Activated CD4-positive, alpha-beta T cell treated with anti-CD3 and anti-CD28 coated beads, Interleukin-2, Interleukin-6, amounts not matched to agents 100 ng/mL and 50 ng/mL, durations not matched to agents 16 hours and 8 hours (primary cell): Measurements from ENCODE around the gene EME1.

Experiments used
- DNase-seq: peaks from one replicate; pipeline ENCODE4 v3.0.0-alpha.2; 2020

The EME1 gene

GRCh38 chr17:50364061-50364458 lies 9.0 kb upstream of the EME1 start:
- no peak for DNase-seq

GRCh38 chr17:50364715-50365114 lies 8.3 kb upstream of the EME1 start:
- no peak for DNase-seq

DNA sequence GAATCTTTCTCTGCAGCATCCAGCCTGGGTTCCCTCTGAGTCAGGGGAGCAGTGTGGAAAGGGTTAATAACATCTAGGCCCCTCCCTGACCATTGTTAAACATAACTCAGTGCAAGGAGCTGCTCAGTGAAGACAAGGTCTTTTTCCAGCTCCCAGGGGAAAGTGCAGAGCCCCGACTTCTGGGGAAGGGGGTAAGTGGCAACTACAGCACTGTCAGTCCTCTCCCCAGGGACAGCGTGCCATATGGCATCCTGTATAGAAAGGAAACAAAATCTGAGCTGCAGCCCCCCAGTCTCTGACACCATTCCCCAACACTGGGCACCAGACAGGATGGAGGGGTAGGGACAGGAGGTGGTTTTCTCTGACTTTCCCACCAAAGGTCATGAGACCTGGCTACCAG lies 7.9 kb upstream of the EME1 start:
- no peak for DNase-seq

DNA sequence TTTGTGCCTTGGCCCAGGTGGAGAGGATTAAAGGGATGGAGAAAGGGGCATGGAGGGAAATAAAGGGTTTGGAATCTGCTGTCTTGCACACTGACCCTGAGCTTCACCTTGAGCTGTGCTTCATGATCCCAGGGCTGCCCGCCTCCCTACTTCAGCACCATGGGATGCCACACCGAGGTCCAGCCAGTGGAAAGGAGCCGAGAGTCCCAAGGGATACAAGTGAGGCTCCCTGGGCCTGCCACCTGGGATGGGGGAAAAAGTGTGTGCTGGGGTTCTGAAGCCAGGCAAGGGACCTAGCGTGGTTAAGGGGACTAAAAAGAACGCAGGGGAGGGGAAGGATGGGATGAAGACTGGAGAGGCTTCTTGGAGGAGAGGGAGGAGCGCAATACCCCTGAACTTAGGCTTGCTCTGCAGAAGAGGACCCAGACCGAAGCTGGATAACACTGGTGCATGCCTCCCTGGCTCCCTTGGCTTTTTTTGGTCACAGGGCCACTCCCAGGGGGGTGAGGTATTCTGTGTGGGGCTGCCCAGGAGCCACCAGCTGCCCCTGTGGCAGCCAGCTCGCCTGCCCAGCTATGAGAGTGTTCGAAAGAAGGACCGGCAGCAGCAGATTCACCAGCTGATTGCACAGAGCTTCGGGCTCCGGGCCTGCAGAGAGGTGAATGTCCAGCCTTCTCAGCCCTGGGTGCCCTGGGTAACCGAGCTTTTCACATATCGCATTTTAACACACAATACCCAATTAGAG lies 7.2 kb upstream of the EME1 start:
- DNase-seq, result no peak

DNA sequence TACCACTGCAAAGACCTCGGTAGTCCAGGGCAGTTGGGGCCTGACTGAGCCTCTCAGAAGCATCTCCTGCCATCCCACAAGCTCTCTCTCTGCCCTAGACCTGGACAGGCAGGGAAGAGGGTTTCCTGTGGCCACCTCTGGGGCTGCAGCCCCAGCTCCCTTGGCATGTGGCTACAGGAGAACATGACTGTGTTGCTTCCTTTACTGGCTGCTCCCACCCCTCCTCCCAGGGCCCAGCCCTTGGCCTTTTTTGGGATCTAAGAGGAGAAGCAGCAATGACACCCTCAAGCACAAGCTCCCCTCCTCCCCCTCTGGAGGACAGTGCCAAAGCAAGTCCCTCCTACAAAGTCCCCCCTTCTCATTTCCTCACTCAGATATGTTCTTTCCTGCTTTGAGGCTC lies 5.6 kb upstream of the EME1 start:
- DNase-seq, result no peak

- DNase-seq, result no peak
Measured at GRCh38 chr17:50370052-50370451, 3.0 kb upstream of the EME1 start.

DNA sequence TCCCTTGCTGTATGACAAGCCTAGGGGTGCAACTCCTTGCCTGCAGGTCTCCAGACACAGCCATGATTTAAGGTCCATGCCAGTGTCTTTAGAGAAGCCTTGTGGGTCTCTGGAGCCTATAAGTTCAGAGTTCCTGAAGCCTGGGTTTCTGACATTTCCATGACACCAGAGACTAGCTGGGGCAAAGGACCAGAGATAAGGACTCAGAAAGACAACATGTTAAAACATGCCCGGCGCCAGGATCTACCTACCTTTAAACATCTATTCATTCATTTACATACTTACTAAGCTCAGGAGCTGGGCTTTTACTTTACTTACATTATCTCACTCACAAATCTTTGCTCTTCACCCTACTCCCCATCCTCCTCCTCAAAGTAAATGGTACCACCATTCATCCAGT lies 1.5 kb upstream of the EME1 start:
- no peak for DNase-seq

GRCh38 chr17:50372222-50372757 lies 739 bp upstream of the EME1 start:
- no peak for DNase-seq

- DNase-seq, result no peak
Measured at GRCh38 chr17:50373705-50374104, 676 bp downstream of the EME1 start.

DNA sequence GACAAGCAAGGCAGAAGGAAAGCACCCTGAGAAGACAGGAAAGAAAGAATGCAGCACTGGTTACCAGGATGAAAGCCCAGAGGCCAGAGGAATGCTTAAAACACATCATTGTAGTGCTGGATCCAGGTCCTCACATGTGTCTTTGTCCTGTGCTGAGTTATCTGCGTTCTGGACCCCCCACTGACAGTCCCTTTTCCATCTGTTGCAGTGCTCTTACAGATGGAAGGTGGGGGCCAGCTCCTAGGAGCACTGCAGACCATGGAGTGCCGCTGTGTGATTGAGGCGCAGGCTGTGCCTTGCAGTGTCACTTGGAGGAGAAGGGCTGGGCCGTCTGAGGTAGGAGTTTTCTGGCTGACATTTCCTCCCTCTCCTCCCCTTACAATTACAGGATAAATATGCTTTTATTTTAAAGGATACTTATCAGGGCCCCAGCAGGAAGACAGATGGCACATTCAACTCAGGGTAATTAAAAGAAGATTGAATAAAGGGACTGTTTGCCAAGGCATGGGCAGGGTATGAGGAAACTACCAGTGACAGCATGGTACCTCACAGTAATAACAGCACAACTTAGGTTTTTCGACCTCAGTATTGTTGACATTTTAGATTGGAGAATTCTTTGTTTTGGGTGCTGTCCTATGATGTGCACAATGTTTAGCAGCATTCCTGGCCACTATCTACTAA lies 3.0 kb downstream of the EME1 start:
- DNase-seq, result no peak

DNA sequence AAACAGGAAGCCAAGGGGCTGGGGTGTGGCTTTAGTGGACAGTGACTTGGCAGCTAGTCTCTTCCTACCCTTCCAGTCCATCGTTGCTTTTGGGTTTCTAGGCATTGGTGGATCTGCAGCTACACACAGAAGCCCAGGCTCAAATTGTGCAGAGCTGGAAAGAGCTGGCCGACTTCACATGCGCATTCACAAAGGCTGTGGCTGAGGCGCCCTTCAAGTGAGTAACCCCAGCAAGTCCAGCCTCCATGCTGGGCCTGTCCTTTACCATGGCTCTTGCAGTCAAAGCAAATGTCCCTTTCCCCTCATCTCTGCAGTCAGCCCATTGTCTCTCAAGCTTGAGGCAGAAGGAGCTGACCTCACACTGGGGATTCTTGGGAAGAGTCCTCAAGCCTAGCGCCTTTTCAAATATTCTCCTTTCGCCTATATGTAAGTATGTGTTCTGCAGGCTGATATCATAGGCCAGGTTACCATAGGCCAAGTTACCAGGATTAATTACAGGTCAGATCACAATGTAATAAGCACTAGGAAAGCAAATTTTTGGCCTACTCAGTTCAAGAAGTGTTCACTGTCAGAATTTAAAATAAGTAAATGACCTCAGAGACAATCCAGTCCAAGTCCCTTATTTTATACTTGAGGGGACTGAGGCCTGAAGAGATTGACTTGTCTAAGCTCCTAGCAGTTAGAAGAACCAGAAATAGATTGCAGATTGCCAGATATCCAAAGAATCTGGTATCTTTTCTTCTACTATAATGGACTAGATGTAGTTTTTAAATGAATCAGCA lies 6.5 kb downstream of the EME1 start:
- DNase-seq, result no peak

GRCh38 chr17:50380369-50381259 lies 7.6 kb downstream of the EME1 start:
- no peak for DNase-seq

GRCh38 chr17:50381260-50381815 lies 8.3 kb downstream of the EME1 start:
- DNase-seq, result no peak

DNA sequence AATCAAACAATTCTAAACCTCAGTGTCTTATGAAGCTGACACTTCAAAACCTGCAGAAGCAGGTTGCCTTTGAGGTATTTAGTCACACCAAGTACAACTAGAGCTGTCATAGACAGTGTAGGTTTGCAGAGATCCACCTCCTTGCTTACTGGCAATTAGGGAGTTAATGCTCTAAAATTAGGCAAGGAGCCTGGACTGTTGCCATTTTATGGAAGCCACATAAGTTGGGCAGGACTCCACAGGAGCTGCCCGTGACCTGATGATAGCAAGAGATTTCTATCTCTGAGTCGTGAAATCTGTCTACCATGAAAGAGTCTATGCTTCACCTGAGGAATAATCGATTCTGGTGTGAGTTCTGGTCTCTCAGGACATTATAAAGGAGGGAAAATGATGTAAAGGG lies 8.9 kb downstream of the EME1 start:
- DNase-seq, result no peak

DNA sequence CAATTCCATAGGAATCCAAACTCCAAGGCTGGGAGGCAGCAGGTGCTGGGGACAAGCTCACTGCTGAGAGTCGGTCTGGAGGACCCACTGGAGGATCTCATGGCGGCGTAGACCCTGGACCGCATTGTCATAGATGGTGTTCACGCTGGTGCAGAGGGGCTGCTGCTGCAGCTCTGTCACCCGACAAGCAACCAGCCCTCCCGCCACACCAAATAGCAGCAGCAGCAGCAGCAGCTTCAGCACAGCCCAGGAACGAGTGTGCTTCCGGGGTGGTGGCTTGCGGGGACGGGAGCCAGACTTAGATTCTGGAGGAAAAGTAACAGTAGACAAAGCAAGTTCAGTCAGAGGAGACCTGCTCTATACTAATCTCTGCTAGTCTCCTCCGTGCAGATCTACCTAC lies 9.9 kb downstream of the EME1 start:
- DNase-seq, result no peak

DNA sequence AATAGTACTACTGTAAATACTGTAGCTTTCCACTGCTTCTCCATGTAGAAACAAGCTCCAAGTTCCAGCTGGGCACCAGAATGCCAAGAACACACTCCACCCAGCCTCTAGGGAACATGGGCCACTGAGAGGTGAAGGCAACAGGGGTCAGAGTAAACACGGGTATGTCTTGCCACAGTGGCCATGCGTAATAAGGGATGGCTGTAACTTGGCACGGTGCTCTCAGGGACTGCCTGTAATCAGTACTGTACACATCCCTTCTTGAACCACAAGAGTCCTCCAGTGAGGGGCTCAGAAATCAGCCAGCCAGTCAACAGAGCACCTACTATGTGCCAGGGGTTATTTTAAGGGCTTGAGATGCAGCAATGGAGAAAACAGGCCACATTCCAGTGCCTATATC lies 13.5 kb downstream of the EME1 start:
- DNase-seq, result no peak

DNA sequence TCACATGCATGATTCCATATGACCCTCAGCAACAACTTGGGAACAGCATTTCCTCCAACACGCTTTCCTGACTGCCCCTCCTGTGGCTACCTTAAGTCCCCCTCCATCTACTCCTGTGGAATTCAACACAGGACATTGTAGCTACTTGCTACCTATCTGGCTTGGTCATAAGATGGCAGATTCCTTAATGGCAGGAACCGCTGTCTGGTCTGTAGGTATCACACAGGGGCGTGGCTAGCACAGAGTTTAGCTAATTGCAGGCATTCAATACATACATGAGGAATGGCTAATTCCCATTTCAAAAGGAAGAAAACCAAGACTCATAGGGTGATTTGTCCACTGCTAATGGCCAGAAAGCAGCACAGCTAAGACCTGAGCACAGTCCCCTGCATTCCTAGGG lies 15.7 kb downstream of the EME1 start:
- no peak for DNase-seq

- DNase-seq, result no peak
Measured at GRCh38 chr17:50389534-50389933, 16.5 kb downstream of the EME1 start.

DNA sequence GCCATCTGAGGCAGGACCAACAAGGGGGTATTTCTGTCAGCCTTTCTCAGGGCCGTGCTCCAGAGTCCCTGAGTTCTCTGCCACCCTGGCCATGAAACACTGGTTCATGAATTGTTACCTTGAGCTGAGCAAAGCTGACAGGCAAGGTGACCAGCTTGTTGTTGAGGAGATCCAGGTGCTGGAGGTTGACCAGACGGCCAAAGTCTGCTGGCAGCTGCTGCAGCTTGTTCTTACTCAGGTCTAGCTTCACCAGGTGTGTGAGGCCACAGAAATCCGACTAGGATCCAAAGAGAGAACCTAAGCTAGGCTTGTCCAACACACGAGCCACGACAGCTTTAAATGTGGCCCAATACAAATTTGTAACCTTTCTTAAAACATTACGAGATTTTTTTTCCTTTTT lies 19.6 kb downstream of the EME1 start:
- DNase-seq, result no peak

- DNase-seq, result no peak
Measured at GRCh38 chr17:50393700-50394099, 20.7 kb downstream of the EME1 start.

GRCh38 chr17:50394711-50395110 lies 21.7 kb downstream of the EME1 start:
- DNase-seq, result no peak
